ENCODE measurements around the gene FAM120B.

DNA sequence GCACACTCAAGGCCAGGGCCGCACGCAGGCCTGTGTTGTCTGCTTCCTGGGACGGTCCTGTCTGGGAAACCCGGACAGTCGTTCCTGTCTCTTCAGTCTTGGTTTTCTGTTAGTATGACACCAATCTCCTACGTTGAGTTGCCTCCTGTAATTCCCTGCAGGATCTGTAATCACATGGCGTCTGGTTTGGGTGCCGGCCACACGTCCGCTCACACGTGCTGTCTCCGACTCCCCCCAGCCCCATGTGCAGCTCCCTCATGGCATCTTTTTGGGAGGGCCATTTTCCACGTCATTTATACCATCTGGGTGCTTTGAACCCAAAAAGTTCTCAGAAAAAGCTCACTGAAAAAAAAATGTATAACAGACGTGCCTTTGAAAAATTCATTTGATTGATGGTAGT lies 38.9 kb upstream of the FAM120B start:
- TF ChIP-seq POLR2A (IDR thresholded peaks at IDR 0.05; ENCODE audit: low read depth, low read length) (no peak), TAF1 (IDR thresholded peaks at IDR 0.05; ENCODE audit: borderline replicate concordance, low read depth, low read length) (no peak), POLR2AphosphoS5 (IDR thresholded peaks at IDR 0.05; ENCODE audit: low read depth, low read length) (no peak)

Data from GM12892 (cell line).